ENCODE measurements around the gene ZNF296. TPM values are rescaled to one million over a fixed set of nuclear protein-coding genes. Genes with fewer than 3 reads are reported as not detected.

ZNF296 gene
- total and polyA plus RNA-seq, 5 donors from 2014 or later, result 1.8 to 3.0 (median 2.1) TPM

DNA sequence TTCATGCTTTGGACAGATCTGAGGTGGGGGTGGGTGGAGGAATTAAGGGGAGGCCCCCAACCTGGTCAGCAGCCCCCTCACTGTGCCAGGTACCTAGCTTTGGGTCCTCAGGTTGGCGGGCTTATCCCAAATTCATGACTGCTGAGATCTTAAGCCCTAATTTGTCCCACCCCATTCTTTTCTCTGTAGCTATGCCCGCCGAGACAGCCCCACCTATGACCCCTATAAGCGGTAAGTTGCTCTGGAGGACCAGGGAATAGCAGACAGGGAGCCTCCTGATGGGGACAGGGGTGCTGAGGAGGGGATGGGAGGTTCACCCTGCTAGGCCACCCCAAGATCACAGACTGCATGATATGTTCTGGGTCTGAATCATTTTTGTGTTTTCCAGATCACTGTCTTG, 14.3 kb downstream of the ZNF296 start:
- peak overlapping the region in 1 of 3 donors; percentile 43 for H3K27ac Mint-ChIP-seq
- ATAC-seq (ENCODE audit: low read depth in 2 of 2) (no peak), DNase-seq (no peak)
- Histone ChIP-seq H3K9me3 (ENCODE audit: control insufficient read depth in 2 of 2, low read length in 2 of 2) (no peaks in the 10 kb centered on the region), H3K4me3 (ENCODE audit: low read depth, low read length) (no peak overlapping the region), H3K27me3 (ENCODE audit: control insufficient read depth, insufficient read depth, low read length) (no peaks in the 10 kb centered on the region), H3K4me1 (ENCODE audit: control insufficient read depth, insufficient read depth, low read length, poor library complexity, severe bottlenecking) (no peaks in the 10 kb centered on the region), H3K27ac (ENCODE audit: insufficient read depth, low read length, poor library complexity, severe bottlenecking) (no peak overlapping the region), H3K36me3 (ENCODE audit: control insufficient read depth, insufficient read depth, low read length) (peaks cover 71% of the 10 kb centered on the region)
- H3K27me3 Mint-ChIP-seq, result no peaks in the 10 kb centered on the region
- peaks cover 0 to 2% (median 0%) of the 10 kb centered on the region in 7 donors for H3K9me3 Mint-ChIP-seq
- peaks cover 0 to 5% (median 2%) of the 10 kb centered on the region in 4 donors for H3K4me1 Mint-ChIP-seq
- peaks cover 23% of the 10 kb centered on the region for H3K36me3 Mint-ChIP-seq
- H3K4me3 Mint-ChIP-seq, result no peak overlapping the region

DNA sequence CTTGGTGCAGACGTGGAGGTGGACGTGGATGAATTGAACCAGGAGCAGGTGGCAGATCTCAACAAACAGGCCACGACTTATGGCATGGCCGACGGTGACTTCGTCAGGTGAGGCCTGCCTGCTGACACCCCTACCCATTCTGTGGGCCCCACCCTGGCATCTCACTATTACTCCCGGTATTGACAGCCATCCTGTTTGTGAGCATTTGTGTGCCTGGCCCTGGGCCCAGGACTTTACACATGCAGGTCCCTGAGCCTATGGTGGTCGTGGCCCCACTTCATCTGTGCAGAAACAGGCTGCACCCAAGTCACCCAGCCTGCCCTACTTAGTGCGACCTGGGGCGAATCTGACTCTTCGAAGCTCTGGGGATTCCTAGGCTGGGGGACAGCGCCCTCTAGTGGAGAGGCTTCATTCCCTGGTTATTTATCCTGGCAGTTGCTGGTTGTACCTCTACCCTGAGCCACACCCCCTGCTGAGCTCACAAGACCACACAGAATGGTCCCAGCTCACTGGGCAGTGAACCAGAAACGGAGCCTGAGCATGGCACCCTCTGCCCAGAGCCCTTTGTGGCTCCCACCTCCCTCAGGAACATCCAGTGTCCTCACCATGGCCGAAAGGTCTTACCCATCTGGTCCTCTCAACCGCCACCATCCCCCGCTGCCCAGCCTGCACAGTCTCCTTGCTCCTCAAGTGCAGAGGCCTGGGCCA, 16.9 kb downstream of the ZNF296 start:
- H3K4me1 ChIP-seq (ENCODE audit: control insufficient read depth, insufficient read depth, low read length, poor library complexity, severe bottlenecking), result no peaks in the 10 kb centered on the region
- Mint-ChIP-seq H3K27me3 (no peaks in the 10 kb centered on the region), H3K4me3 (no peak overlapping the region), H3K9me3 (peaks cover 0 to 1% (median 0%) of the 10 kb centered on the region in 7 donors), H3K27ac (peak overlapping the region in 2 of 3 donors; percentile 79 to 89), H3K36me3 (peaks cover 24% of the 10 kb centered on the region), H3K4me1 (peaks cover 0 to 5% (median 2%) of the 10 kb centered on the region in 4 donors)
- H3K4me3 ChIP-seq (ENCODE audit: low read depth, low read length), result no peak overlapping the region
- ATAC-seq (ENCODE audit: low read depth in 2 of 2) (peak; percentile 77 to 84), DNase-seq (peak; percentile 69 to 85 (median 79))
- H3K9me3 ChIP-seq (ENCODE audit: control insufficient read depth in 2 of 2, low read length in 2 of 2), result no peaks in the 10 kb centered on the region
- no peak overlapping the region for H3K27ac ChIP-seq (ENCODE audit: insufficient read depth, low read length, poor library complexity, severe bottlenecking)
- no peaks in the 10 kb centered on the region for H3K27me3 ChIP-seq (ENCODE audit: control insufficient read depth, insufficient read depth, low read length)
- peaks cover 85% of the 10 kb centered on the region for H3K36me3 ChIP-seq (ENCODE audit: control insufficient read depth, insufficient read depth, low read length)

DNA sequence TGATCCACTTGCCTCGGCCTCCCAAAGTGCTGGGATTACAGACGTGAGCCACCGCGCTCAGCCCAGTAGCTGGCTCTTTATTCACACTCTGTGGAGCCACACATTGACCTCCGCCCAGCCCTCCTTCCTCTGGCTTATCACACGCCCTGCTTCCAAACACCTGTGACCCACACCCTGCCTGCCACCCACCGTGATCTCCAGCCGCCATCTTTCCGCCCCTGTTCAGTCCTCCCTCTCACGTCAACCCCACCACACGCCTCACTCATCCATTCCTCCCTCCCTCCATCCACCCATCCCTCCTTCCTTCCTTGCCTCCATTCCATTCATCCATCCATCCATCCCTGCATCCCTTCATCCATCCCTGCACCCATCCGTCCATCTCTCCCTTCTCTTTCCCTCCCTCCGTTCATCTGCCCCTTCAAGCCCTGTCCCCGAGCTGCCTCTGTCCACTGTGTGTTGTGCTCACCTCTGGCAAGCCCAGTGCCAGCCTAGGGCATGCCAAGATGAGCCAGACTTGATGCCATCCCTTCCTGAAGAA, 17.6 kb downstream of the ZNF296 start:
- Histone ChIP-seq H3K9me3 (ENCODE audit: control insufficient read depth in 2 of 2, low read length in 2 of 2) (no peaks in the 10 kb centered on the region), H3K4me3 (ENCODE audit: low read depth, low read length) (no peak overlapping the region), H3K27ac (ENCODE audit: insufficient read depth, low read length, poor library complexity, severe bottlenecking) (no peak overlapping the region), H3K4me1 (ENCODE audit: control insufficient read depth, insufficient read depth, low read length, poor library complexity, severe bottlenecking) (no peaks in the 10 kb centered on the region), H3K27me3 (ENCODE audit: control insufficient read depth, insufficient read depth, low read length) (no peaks in the 10 kb centered on the region), H3K36me3 (ENCODE audit: control insufficient read depth, insufficient read depth, low read length) (peaks cover 88% of the 10 kb centered on the region)
- H3K36me3 Mint-ChIP-seq, result peaks cover 27% of the 10 kb centered on the region
- ATAC-seq (ENCODE audit: low read depth in 2 of 2), result no peak
- no peak overlapping the region for H3K4me3 Mint-ChIP-seq
- peaks cover 0 to 1% (median 0%) of the 10 kb centered on the region in 7 donors for H3K9me3 Mint-ChIP-seq
- peaks cover 0 to 5% (median 2%) of the 10 kb centered on the region in 4 donors for H3K4me1 Mint-ChIP-seq
- no peak overlapping the region for H3K27ac Mint-ChIP-seq
- no peaks in the 10 kb centered on the region for H3K27me3 Mint-ChIP-seq
- DNase-seq, result no peak

DNA sequence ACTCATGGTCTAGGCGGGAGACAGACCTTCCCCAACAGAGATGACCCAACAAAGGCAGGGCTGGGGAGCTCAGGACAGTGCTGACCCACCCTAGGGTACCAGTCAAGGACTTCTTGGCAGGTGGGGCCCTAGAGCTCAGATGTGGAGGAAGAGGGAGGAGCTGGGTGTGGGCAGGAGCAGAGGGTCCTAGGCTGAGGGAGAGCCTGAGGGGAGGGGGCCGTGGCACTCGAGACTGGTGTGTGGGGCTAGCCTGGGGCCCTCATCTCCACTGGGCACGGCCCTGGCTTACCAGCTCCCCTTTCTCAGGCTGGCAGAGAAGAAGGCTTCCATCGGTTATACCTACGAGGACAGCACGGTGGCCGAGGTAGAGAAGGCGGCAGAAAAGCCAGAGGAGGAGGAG, 18.8 kb downstream of the ZNF296 start:
- Histone ChIP-seq H3K27me3 (ENCODE audit: control insufficient read depth, insufficient read depth, low read length) (no peaks in the 10 kb centered on the region), H3K9me3 (ENCODE audit: control insufficient read depth in 2 of 2, low read length in 2 of 2) (no peaks in the 10 kb centered on the region), H3K4me3 (ENCODE audit: low read depth, low read length) (no peak overlapping the region), H3K4me1 (ENCODE audit: control insufficient read depth, insufficient read depth, low read length, poor library complexity, severe bottlenecking) (no peaks in the 10 kb centered on the region), H3K27ac (ENCODE audit: insufficient read depth, low read length, poor library complexity, severe bottlenecking) (no peak overlapping the region), H3K36me3 (ENCODE audit: control insufficient read depth, insufficient read depth, low read length) (peaks cover 89% of the 10 kb centered on the region)
- no peaks in the 10 kb centered on the region for H3K27me3 Mint-ChIP-seq
- no peak overlapping the region for H3K27ac Mint-ChIP-seq
- no peak overlapping the region for H3K4me3 Mint-ChIP-seq
- H3K9me3 Mint-ChIP-seq, result peaks cover 0 to 1% (median 0%) of the 10 kb centered on the region in 7 donors
- H3K4me1 Mint-ChIP-seq, result peaks cover 0 to 5% (median 2%) of the 10 kb centered on the region in 4 donors
- ATAC-seq (ENCODE audit: low read depth in 2 of 2) (no peak), DNase-seq (no peak)
- peaks cover 23% of the 10 kb centered on the region for H3K36me3 Mint-ChIP-seq

DNA sequence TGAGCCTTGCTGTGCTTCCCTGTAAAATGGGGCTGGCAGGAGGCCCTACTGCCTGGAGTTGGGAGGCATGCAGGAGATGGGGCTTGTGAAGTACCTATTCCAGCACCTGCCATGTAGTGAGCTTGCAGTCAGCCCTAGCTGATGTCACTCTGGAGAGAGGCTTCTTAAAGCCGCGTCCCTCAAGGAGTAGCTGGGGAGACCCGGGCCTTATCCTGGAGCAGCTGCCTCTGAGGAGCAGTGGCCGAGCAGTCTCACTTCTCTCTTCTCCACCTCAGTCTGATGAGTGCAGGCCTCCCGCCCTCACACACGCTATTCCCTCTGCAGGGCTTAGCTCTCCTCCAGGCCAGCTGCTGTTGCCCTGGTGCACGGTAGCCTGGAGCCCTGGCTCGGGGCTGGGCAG, 19.4 kb downstream of the ZNF296 start:
- H3K9me3 ChIP-seq (ENCODE audit: control insufficient read depth in 2 of 2, low read length in 2 of 2), result no peaks in the 10 kb centered on the region
- peaks cover 89% of the 10 kb centered on the region for H3K36me3 ChIP-seq (ENCODE audit: control insufficient read depth, insufficient read depth, low read length)
- H3K4me1 Mint-ChIP-seq, result peaks cover 0 to 8% (median 4%) of the 10 kb centered on the region in 4 donors
- peaks cover 0 to 1% (median 0%) of the 10 kb centered on the region in 7 donors for H3K9me3 Mint-ChIP-seq
- no peak overlapping the region for H3K27ac Mint-ChIP-seq
- no peaks in the 10 kb centered on the region for H3K27me3 ChIP-seq (ENCODE audit: control insufficient read depth, insufficient read depth, low read length)
- ATAC-seq (ENCODE audit: low read depth in 2 of 2) (no peak), DNase-seq (no peak)
- H3K27me3 Mint-ChIP-seq, result no peaks in the 10 kb centered on the region
- no peaks in the 10 kb centered on the region for H3K4me1 ChIP-seq (ENCODE audit: control insufficient read depth, insufficient read depth, low read length, poor library complexity, severe bottlenecking)
- no peak overlapping the region for H3K4me3 ChIP-seq (ENCODE audit: low read depth, low read length)
- H3K4me3 Mint-ChIP-seq, result no peak overlapping the region
- peaks cover 23% of the 10 kb centered on the region for H3K36me3 Mint-ChIP-seq
- no peak overlapping the region for H3K27ac ChIP-seq (ENCODE audit: insufficient read depth, low read length, poor library complexity, severe bottlenecking)

DNA sequence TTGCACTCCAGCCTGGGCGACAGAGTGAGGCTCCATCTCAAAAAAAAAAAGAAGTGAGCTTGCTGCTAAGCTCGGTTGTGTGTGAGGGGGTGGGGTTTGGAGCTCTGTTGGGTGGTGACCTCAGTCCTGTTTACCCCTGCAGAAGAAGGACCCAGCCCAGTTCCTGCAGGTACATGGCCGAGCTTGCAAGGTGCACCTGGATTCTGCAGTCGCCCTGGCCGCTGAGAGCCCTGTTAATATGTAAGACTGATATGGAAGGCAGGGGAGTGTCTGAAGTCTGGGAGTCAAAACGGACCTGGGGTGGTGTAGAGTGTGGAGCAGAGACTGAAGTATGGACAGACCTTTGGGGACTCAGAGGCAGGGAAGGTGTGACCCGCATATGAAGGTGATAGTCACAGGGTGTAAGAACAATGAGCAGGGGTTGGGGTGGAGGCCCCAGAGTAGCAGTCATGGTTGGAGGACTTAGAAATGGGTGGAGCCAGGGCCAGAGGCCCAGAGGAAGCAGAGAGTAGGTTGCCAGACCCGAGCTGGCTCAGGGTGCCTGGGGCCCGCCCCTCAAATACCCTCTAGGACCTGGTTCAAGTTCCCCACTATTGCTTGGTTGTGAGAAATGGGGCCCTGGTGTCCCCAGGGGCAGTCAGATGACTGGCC, 24.2 kb downstream of the ZNF296 start:
- H3K27ac ChIP-seq (ENCODE audit: insufficient read depth, low read length, poor library complexity, severe bottlenecking), result no peak overlapping the region
- no peaks in the 10 kb centered on the region for H3K9me3 ChIP-seq (ENCODE audit: control insufficient read depth in 2 of 2, low read length in 2 of 2)
- Mint-ChIP-seq H3K9me3 (no peaks in the 10 kb centered on the region), H3K4me3 (no peak overlapping the region), H3K4me1 (peaks cover 0 to 22% (median 16%) of the 10 kb centered on the region in 4 donors), H3K36me3 (peaks cover 17% of the 10 kb centered on the region), H3K27me3 (no peaks in the 10 kb centered on the region), H3K27ac (peak overlapping the region in 1 of 3 donors; percentile 45)
- H3K36me3 ChIP-seq (ENCODE audit: control insufficient read depth, insufficient read depth, low read length), result peaks cover 51% of the 10 kb centered on the region
- ATAC-seq (ENCODE audit: low read depth in 2 of 2) (no peak), DNase-seq (no peak)
- no peaks in the 10 kb centered on the region for H3K4me1 ChIP-seq (ENCODE audit: control insufficient read depth, insufficient read depth, low read length, poor library complexity, severe bottlenecking)
- no peaks in the 10 kb centered on the region for H3K27me3 ChIP-seq (ENCODE audit: control insufficient read depth, insufficient read depth, low read length)
- H3K4me3 ChIP-seq (ENCODE audit: low read depth, low read length), result no peak overlapping the region

DNA sequence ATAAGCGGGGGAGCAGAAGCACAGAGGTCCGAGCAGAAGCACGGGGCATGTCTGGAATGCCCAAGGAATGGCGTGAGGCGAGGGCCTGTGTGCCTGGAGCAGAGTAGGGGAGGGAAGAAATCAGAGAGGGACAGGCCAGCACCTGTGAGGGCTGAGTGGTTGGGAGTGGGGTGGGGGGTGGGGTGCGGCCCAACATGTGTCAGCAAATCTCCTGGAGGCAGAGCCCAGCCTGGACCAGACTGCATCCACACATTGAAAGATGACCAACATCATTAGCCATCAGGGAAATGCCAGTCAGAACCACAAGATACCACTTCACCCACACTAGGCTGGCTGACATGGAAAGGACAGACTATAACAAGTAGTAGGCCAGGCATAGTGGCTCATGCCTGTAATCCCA, 26.2 kb downstream of the ZNF296 start:
- H3K4me1 Mint-ChIP-seq, result peaks cover 0 to 40% (median 27%) of the 10 kb centered on the region in 4 donors
- H3K27ac Mint-ChIP-seq, result peak overlapping the region in 1 of 3 donors; percentile 43
- DNase-seq (no peak), ATAC-seq (ENCODE audit: low read depth in 2 of 2) (no peak)
- H3K4me1 ChIP-seq (ENCODE audit: control insufficient read depth, insufficient read depth, low read length, poor library complexity, severe bottlenecking), result no peaks in the 10 kb centered on the region
- H3K4me3 Mint-ChIP-seq, result no peak overlapping the region
- H3K36me3 Mint-ChIP-seq, result peaks cover 27% of the 10 kb centered on the region
- peaks cover 50% of the 10 kb centered on the region for H3K36me3 ChIP-seq (ENCODE audit: control insufficient read depth, insufficient read depth, low read length)
- H3K27me3 ChIP-seq (ENCODE audit: control insufficient read depth, insufficient read depth, low read length), result no peaks in the 10 kb centered on the region
- H3K27ac ChIP-seq (ENCODE audit: insufficient read depth, low read length, poor library complexity, severe bottlenecking), result no peak overlapping the region
- no peaks in the 10 kb centered on the region for H3K27me3 Mint-ChIP-seq
- no peaks in the 10 kb centered on the region for H3K9me3 ChIP-seq (ENCODE audit: control insufficient read depth in 2 of 2, low read length in 2 of 2)
- no peak overlapping the region for H3K4me3 ChIP-seq (ENCODE audit: low read depth, low read length)
- no peaks in the 10 kb centered on the region for H3K9me3 Mint-ChIP-seq

Measured in CD4-positive, CD25-positive, alpha-beta regulatory T cell (primary cell).